Measurements from ENCODE around the gene WWTR1.

The WWTR1 gene

DNA sequence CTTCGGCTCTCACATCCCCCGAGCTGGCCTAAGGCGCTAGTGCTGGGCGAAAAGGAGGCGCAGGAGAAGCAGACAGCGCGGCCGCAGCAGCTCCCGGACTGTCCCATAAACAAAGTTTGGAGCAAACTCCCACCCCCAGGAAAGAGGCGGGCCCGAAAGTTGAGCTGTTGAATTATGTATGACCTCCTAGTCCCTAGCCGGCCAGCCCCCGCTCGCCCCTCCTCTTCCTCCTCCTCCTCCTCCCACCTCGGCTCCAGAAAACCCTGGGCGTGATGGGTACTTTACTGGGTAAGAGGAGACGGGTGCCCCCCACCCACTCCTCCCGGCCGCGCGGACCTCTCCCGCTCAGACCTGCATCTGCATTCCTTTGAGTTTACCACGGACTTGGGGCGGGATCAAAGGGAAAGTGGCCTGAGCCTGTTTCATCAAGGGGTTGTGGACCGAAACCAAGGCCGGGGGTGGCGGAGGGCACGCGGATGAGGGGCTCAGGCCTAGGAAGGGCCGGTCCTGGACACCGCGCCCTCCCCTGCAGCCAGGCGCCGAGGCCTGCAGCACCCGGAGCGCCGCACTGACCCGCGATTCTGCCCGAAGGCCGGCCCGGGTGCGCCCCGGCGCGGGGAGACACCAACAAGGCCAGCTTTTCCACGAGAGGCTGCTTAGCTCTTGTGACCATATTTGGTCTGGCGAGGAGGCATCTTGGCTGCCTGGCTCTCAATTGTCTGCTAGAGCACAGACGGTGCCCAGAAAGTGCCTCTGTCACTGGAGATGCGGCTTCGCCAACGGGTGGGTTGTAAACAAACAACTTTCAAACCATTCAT, at the start of gene WWTR1:
TSS of gene WWTR1 (minus strand) at position 100 of the 818 bp plus-strand sequence. CDS start 719 bp downstream, outside the sequence.
- DNase-seq, result peak; percentile 86

GRCh38 chr3:149706905-149707304, 49.1 kb upstream of the WWTR1 start:
- DNase-seq, result no peak

DNA sequence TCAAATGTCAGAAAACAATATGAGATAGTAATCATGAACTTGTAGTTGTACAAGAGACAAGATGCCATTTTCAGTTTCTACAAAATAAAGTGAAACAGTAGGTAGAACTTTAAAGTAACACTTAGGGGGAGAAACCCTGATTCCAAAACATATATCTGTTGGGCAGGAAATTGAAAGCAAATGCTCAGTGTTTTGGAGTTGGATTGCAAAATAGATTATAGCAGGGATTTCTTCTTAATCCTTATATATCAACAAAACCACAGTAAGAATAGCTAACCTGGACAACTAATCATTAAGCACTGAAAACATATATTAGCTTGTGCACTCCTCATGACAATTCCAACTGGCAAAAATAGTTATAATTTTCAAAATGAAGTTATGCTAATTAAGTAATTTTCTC, 47.6 kb upstream of the WWTR1 start:
- DNase-seq, result no peak

DNA sequence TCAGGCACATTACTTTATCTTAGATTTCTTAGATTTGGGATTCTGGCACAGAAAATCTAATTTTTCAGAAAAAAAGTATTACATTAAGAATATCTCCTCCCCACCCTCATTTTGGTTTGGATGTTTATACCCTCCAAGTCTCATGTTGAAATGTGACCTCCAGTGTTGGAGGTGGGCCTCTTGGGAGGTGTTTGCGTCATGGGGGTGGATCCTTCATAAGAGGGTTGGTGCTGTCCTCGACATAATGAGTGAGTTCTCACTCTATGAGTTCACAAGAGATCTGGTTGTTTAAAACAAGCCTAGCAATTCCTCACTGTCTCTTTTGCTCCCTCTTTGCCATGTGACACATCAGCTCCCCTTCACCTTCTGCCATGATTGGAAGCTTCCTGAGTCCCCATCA, 45.6 kb upstream of the WWTR1 start:
- DNase-seq, result no peak

- DNase-seq, result peak; percentile 56
Observed at GRCh38 chr3:149702691-149703441, 45.0 kb upstream of the WWTR1 start.

GRCh38 chr3:149701977-149702350, 44.1 kb upstream of the WWTR1 start:
- DNase-seq, result no peak

GRCh38 chr3:149701206-149701976, 43.6 kb upstream of the WWTR1 start:
- DNase-seq, result no peak

DNA sequence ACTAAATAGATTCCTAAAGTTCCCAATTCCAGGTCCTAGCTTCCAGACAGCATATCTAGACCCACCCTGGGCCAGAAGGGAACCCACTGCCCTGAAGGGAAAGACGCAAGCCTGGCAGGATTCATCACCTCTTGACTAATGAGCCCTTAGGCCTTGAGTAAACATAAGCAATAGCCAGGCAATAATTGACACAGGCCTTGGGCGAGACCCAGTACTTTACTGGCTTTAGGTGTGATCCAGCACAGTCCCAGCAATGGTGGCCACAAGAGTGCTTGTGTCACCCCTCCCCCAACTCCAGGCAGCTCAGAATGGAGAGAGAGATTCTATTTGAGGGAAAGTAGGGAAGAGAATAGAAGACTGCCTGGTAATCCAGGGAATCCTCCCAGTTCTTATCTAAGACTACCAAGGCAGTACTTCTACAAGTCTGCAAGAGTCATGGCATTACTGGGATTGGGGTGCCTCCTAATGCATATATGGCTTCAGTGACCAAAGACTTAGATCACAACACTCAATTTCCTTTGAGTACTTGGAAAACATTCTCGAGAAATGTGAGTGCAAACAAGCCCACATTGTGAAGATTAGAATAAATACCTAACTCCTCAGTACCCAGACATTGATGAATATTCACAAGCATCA, 30.4 kb upstream of the WWTR1 start:
- DNase-seq, result no peak

GRCh38 chr3:149686996-149687395, 29.2 kb upstream of the WWTR1 start:
- no peak for DNase-seq

DNA sequence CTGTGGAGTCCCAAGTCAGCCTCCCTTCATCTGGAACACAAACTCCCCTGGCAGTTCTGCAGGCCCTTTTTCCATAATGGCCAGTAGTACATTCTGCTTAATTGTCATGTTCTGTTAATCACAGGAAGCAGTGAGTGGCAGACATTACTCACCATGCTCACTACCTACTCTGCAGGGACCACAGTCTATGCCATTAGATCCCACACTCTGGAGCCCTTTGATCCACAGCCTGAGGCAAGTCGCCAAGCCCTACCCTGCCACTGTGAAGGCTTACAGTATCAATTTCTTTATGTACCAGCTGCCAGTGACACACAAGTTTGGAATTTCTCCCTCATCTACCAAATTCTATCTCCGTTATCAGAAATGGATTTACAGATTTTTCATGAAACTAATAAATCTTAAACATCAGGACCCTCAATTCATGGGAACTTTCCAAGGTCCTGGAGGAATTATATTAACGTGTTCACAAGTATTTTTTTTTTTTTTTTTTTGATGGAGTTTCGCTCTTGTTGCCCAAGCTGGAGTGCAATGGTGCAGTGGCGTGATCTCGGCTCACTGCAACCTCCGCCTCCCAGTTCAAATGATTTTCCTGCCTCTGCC, 20.6 kb upstream of the WWTR1 start:
- no peak for DNase-seq

DNA sequence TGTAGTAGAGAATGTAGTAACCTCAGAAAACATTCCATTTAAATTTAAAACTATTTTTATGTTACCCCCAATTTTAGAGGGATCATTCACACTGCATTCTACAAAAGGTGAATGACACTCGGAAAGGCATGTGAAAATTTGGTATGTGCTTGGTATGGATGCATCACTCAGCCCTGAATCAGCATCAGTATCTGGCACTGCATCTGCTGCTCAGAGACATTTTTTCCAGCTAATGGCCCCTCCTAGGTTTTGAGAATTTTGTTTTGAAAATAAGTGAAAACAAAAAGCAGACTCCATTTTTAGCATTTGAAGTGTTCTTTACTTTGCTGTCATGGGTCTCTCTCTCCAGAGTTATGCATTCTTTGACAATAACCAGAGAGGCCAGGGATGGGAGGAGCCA, 15.6 kb upstream of the WWTR1 start:
- no peak for DNase-seq

- DNase-seq, result no peak
Observed at GRCh38 chr3:149670742-149671492, 13.1 kb upstream of the WWTR1 start.

GRCh38 chr3:149667576-149667975, 9.8 kb upstream of the WWTR1 start:
- DNase-seq, result no peak

GRCh38 chr3:149663966-149664365, 6.1 kb upstream of the WWTR1 start:
- no peak for DNase-seq

DNA sequence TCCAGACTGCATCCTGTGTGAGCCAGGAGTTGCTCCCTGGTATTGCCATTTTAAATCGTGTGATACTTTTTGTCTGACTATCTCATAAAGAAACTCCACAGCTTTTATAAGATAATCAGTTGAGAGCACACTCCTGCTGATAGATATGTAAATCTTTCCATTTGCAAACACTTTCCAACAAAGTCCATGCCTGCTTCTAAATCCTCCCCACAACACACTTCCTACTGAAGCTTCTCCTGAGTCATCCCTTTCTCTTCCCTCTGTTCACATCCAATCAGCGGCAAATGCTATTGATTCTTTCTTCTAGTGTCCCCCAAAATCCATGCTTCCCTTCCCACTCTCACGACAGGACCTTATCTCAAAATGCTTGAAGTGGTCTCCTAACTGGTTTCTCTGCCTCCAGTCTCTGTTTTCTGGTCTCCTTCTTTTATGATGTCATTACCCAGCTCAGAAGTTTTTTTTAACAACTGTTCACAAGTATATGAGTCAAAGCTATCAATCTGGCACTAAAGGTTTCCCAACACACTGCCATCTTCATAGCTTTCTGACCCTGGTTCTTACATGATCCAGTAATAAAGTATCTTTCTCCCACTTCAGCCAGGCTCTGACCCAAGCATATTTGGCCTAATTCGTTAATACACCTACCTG, 4.5 kb upstream of the WWTR1 start:
- no peak for DNase-seq

GRCh38 chr3:149660462-149660861, 2.6 kb upstream of the WWTR1 start:
- DNase-seq, result no peak

- DNase-seq, result no peak
Observed at GRCh38 chr3:149658744-149659497, 1.1 kb upstream of the WWTR1 start.

GRCh38 chr3:149657321-149657925, 402 bp downstream of the WWTR1 start:
- DNase-seq, result peak; percentile 82

- DNase-seq, result no peak
Observed at GRCh38 chr3:149655826-149656574, 1.8 kb downstream of the WWTR1 start.

Data from amniotic stem cell (primary cell).